Naive thymus-derived CD4-positive, alpha-beta T cell (primary cell): ENCODE data around the gene ATP6V0E1. TPM values are rescaled to one million over a fixed set of nuclear protein-coding genes. Genes with fewer than 3 reads are reported as not detected.

ENCODE experiments used
- ATAC-seq: fragments of 150-1000 bp; cut with Tn5 transposase; 2 replicates; pipeline ENCODE4 v1.10.0; 2021; ENCODE audit warnings: mild to moderate bottlenecking, moderate library complexity
- CTCF ChIA-PET: fragments of 350-600 bp; sonication (Branson Sonifier 250); formaldehyde crosslinking; loops from one replicate; lab custom pipeline; 2021; ENCODE audit warnings: antibody characterized with exemption; lab: Charles Lee
- POLR2A ChIA-PET: fragments of 350-600 bp; sonication (Branson Sonifier 250); formaldehyde crosslinking; loops from one replicate; lab custom pipeline; 2021; ENCODE audit warnings: antibody characterized with exemption, inconsistent platforms; lab: Charles Lee
- DNase-seq, 9 donors: peaks; one replicate each; pipeline versions ENCODE4 v3.0.0 to v3.0.0-alpha.2; 2020 to 2022; ENCODE audit warnings: mixed read lengths in 1 of 9
- H3K27ac ChIP-seq: one replicate; pipeline ENCODE4 v1.7.0; 2013; ENCODE audit warnings: mild to moderate bottlenecking, low read depth, low read length, moderate library complexity
- H3K27me3 ChIP-seq, 2 donors: one replicate each; pipeline ENCODE4 v1.7.0; 2013; ENCODE audit warnings: low read length in 2 of 2, mild to moderate bottlenecking in 2 of 2, moderate library complexity in 2 of 2; ENCODE audit not compliant: control insufficient read depth in 2 of 2, insufficient read depth in 2 of 2
- H3K36me3 ChIP-seq, 3 experiments: 1 replicate in 2 of 3; 2 replicates in 1 of 3; pipeline ENCODE4 v1.7.0; 2013; ENCODE audit warnings: low read length in 3 of 3, mild to moderate bottlenecking in 3 of 3, moderate library complexity in 1 of 3; ENCODE audit not compliant: insufficient read depth in 3 of 3, control insufficient read depth in 2 of 3
- H3K4me1 ChIP-seq, 2 donors: one replicate each; pipeline ENCODE4 v1.7.0; 2013; ENCODE audit warnings: low read length in 2 of 2, mild to moderate bottlenecking in 2 of 2, moderate library complexity in 1 of 2; ENCODE audit not compliant: control insufficient read depth in 2 of 2, insufficient read depth in 2 of 2
- H3K4me3 ChIP-seq: 2 replicates; pipeline ENCODE4 v1.7.0; 2013; ENCODE audit warnings: mild to moderate bottlenecking, low read length
- H3K9me3 ChIP-seq, 3 experiments: 1 replicate in 2 of 3; 2 replicates in 1 of 3; pipeline ENCODE4 v1.7.0; 2013; ENCODE audit warnings: low read length in 3 of 3; ENCODE audit not compliant: control insufficient read depth in 2 of 3
- H3K27ac Mint-ChIP-seq, 9 donors: one replicate each; pipeline ENCODE4 v1.8.0; 2020 to 2022; ENCODE audit warnings: mixed read lengths in 9 of 9, mild to moderate bottlenecking in 8 of 9, moderate library complexity in 5 of 9, inconsistent platforms in 2 of 9
- H3K27me3 Mint-ChIP-seq, 5 donors: one replicate each; pipeline ENCODE4 v1.8.0; 2021 to 2022; ENCODE audit warnings: mixed read lengths in 5 of 5, mild to moderate bottlenecking in 1 of 5
- H3K36me3 Mint-ChIP-seq, 5 donors: one replicate each; pipeline ENCODE4 v1.8.0; 2020 to 2022; ENCODE audit warnings: mixed read lengths in 5 of 5, mild to moderate bottlenecking in 3 of 5, inconsistent platforms in 1 of 5
- H3K4me1 Mint-ChIP-seq, 7 donors: one replicate each; pipeline ENCODE4 v1.8.0; 2020 to 2022; ENCODE audit warnings: mixed read lengths in 7 of 7, mild to moderate bottlenecking in 3 of 7, inconsistent platforms in 1 of 7
- H3K4me3 Mint-ChIP-seq, 10 donors: one replicate each; pipeline ENCODE4 v1.8.0; 2020 to 2022; ENCODE audit warnings: mild to moderate bottlenecking in 10 of 10, mixed read lengths in 10 of 10, moderate library complexity in 6 of 10, inconsistent platforms in 2 of 10
- H3K9me3 Mint-ChIP-seq, 11 donors: one replicate each; pipeline ENCODE4 v1.8.0; 2020 to 2022; ENCODE audit warnings: mixed read lengths in 11 of 11, mild to moderate bottlenecking in 4 of 11, inconsistent platforms in 1 of 11, moderate library complexity in 1 of 11
- intact Hi-C, 2 donors: fragments of 100-400 bp; cut with micrococcal nuclease; formaldehyde crosslinking; loops; one replicate each; pipeline ENCODE4 v1.15.1; 2023
- polyA plus RNA-seq, 2 donors: library from polyadenylated mRNA; unstranded; fragments of 300-500 nt; fragmentation: Illumina TruSeq; gene quantifications; one replicate each; pipeline ENCODE4 v1.2.3, GENCODE V29; 2021
- total RNA-seq, 6 experiments: library from RNA in 5 of 6; stranded (reverse) in 5 of 6; gene quantifications; 1 replicate in 5 of 6; 2 replicates in 1 of 6; pipeline ENCODE4 v1.2.3 and lab custom pipeline; 2021 to 2026

ATP6V0E1 gene
- total and polyA plus RNA-seq, 7 experiments from 2014 or later, result 61.8 to 455 (median 142) TPM

DNA sequence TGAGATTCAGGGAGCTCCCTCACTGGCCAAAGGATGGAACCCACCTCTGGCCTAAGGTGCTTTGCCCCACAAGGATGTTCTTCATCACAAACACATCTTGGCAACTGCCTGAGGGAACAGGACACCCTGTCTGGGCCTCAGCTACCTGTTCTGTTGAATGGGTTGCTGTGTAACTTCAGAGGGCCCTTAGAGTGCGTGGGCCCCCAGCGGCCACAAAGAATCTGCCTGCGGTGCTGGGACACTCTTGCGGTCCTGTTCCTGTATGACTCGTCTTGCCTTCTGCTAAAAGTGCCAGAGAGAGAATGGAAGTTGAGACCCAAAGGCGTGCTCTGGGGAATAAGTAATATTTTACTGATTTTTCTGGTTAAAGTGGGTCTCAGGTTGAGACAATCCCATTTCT lies 38.4 kb upstream of the ATP6V0E1 start:
- ChIA-PET POLR2A (no interaction called here), CTCF (interaction anchor here (0.9 kb wide), 1 partner anchor 173 kb away, joined by 3 read pairs; no protein-coding TSS in a partner anchor)
- Mint-ChIP-seq H3K4me3 (no peak overlapping the region), H3K27me3 (no peaks in the 10 kb centered on the region), H3K27ac (peak overlapping the region in 1 of 9 donors; percentile 41), H3K4me1 (peaks cover 0 to 5% (median 0%) of the 10 kb centered on the region in 7 donors), H3K36me3 (peaks cover 0 to 44% (median 6%) of the 10 kb centered on the region in 5 donors), H3K9me3 (no peaks in the 10 kb centered on the region)
- H3K36me3 ChIP-seq, result peaks cover 0 to 66% (median 0%) of the 10 kb centered on the region in 3 experiments
- DNase-seq, result no peak
- H3K4me1 ChIP-seq, result no peaks in the 10 kb centered on the region
- ATAC-seq, result no peak
- H3K27ac ChIP-seq, result no peak overlapping the region
- H3K27me3 ChIP-seq, result no peaks in the 10 kb centered on the region
- intact Hi-C loops, result no loop called here
- H3K4me3 ChIP-seq, result no peak overlapping the region
- no peaks in the 10 kb centered on the region for H3K9me3 ChIP-seq

- ChIA-PET POLR2A (no interaction called here), CTCF (interaction anchor here (0.9 kb wide), 1 partner anchor 174 kb away, joined by 3 read pairs; no protein-coding TSS in a partner anchor)
- Mint-ChIP-seq H3K27me3 (no peaks in the 10 kb centered on the region), H3K4me3 (no peak overlapping the region), H3K27ac (peak overlapping the region in 1 of 9 donors; percentile 22), H3K4me1 (peaks cover 0 to 5% (median 0%) of the 10 kb centered on the region in 7 donors), H3K9me3 (no peaks in the 10 kb centered on the region), H3K36me3 (peaks cover 0 to 40% (median 6%) of the 10 kb centered on the region in 5 donors)
- Histone ChIP-seq H3K27ac (no peak overlapping the region), H3K4me1 (no peaks in the 10 kb centered on the region), H3K9me3 (no peaks in the 10 kb centered on the region), H3K4me3 (no peak overlapping the region), H3K36me3 (peaks cover 0 to 67% (median 0%) of the 10 kb centered on the region in 3 experiments), H3K27me3 (no peaks in the 10 kb centered on the region)
- intact Hi-C loops, result no loop called here
- no peak for DNase-seq
- no peak for ATAC-seq
Measured at GRCh38 chr5:172946146-172946545, 37.4 kb upstream of the ATP6V0E1 start.

- no peak overlapping the region for H3K27ac Mint-ChIP-seq
- no peaks in the 10 kb centered on the region for H3K27me3 Mint-ChIP-seq
- Histone ChIP-seq H3K27me3 (no peaks in the 10 kb centered on the region), H3K4me3 (no peak overlapping the region), H3K27ac (no peak overlapping the region), H3K4me1 (no peaks in the 10 kb centered on the region), H3K9me3 (no peaks in the 10 kb centered on the region), H3K36me3 (peaks cover 0 to 56% (median 3%) of the 10 kb centered on the region in 3 experiments)
- DNase-seq (no peak), ATAC-seq (no peak)
- POLR2A ChIA-PET, result interaction anchor here (1.1 kb wide), 1 partner anchor 22 kb away, joined by 4 read pairs; no protein-coding TSS in a partner anchor
- no peaks in the 10 kb centered on the region for H3K9me3 Mint-ChIP-seq
- peaks cover 0 to 7% (median 0%) of the 10 kb centered on the region in 7 donors for H3K4me1 Mint-ChIP-seq
- CTCF ChIA-PET, result no interaction called here
- no peak overlapping the region for H3K4me3 Mint-ChIP-seq
- intact Hi-C loops, result no loop called here
- peaks cover 0 to 28% (median 4%) of the 10 kb centered on the region in 5 donors for H3K36me3 Mint-ChIP-seq
Measured at GRCh38 chr5:172949426-172949825, 34.1 kb upstream of the ATP6V0E1 start.

GRCh38 chr5:172950176-172950965 lies 33.2 kb upstream of the ATP6V0E1 start:
- no peaks in the 10 kb centered on the region for H3K27me3 ChIP-seq
- no peaks in the 10 kb centered on the region for H3K4me1 ChIP-seq
- H3K36me3 Mint-ChIP-seq, result peaks cover 0 to 28% (median 4%) of the 10 kb centered on the region in 5 donors
- intact Hi-C loops, result loop anchor here (10.0 kb wide), 2 partner anchors 496 to 946 kb away; partner anchors contain the start of genes SH3PXD2B (in 2 of the 2) and FBXW11 (in 1 of the 2)
- DNase-seq, result no peak
- peaks cover 0 to 2% (median 0%) of the 10 kb centered on the region in 5 donors for H3K27me3 Mint-ChIP-seq
- peaks cover 0 to 48% (median 3%) of the 10 kb centered on the region in 3 experiments for H3K36me3 ChIP-seq
- ChIA-PET CTCF (no interaction called here), POLR2A (interaction anchor here (0.8 to 1.1 kb wide), 2 partner anchors 9 to 21 kb away, joined by 3 to 4 read pairs; partner anchors contain the start of gene RPL26L1)
- no peaks in the 10 kb centered on the region for H3K9me3 ChIP-seq
- no peaks in the 10 kb centered on the region for H3K9me3 Mint-ChIP-seq
- no peak overlapping the region for H3K27ac Mint-ChIP-seq
- no peak overlapping the region for H3K4me3 Mint-ChIP-seq
- H3K4me3 ChIP-seq, result no peak overlapping the region
- H3K4me1 Mint-ChIP-seq, result peaks cover 0 to 7% (median 2%) of the 10 kb centered on the region in 7 donors
- H3K27ac ChIP-seq, result no peak overlapping the region
- no peak for ATAC-seq

DNA sequence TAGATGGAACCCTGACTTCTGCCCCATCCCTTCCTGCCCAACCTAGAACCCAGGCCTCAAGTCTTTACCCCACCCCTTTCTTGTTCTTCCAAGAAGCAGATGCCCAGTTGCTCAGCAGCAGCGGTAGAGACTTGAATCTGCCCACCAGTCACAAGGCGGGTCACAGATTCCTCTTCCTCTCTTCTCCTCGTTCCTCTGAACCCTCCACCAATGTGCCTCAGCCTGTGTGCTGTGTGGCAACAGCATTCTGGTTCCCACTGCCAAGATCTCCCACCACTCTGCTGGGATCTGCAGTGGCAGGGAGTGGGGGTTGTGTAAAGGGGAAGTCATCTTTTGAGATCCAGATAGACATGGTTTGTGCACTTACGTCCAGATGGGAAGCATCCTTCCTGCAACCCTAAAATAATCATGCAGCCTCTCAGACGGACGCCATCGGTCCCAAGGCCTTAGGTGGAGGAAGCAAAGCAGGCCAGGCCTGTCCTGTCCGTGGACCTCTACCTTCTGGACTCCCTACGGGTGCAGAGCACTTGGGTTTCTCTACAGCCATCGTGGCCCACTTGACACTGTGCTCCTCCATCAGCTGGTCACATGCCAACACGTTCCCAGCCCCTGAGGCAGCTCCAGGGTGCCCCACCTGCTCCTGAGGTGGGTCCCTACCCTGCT lies 32.1 kb upstream of the ATP6V0E1 start:
- Mint-ChIP-seq H3K4me1 (peaks cover 0 to 7% (median 2%) of the 10 kb centered on the region in 7 donors), H3K36me3 (peaks cover 0 to 22% (median 3%) of the 10 kb centered on the region in 5 donors), H3K9me3 (no peaks in the 10 kb centered on the region), H3K4me3 (no peak overlapping the region), H3K27me3 (peaks cover 0 to 2% (median 0%) of the 10 kb centered on the region in 5 donors), H3K27ac (no peak overlapping the region)
- Histone ChIP-seq H3K36me3 (peaks cover 0 to 36% (median 3%) of the 10 kb centered on the region in 3 experiments), H3K27me3 (no peaks in the 10 kb centered on the region), H3K4me1 (no peaks in the 10 kb centered on the region), H3K27ac (no peak overlapping the region), H3K9me3 (no peaks in the 10 kb centered on the region), H3K4me3 (no peak overlapping the region)
- DNase-seq, result no peak
- ChIA-PET CTCF (no interaction called here), POLR2A (interaction anchor here (0.8 kb wide), 1 partner anchor 8 kb away, joined by 3 read pairs; the partner anchor contains the start of gene RPL26L1)
- intact Hi-C loops, result loop anchor here (10.0 kb wide), 2 partner anchors 497 to 947 kb away; partner anchors contain the start of genes SH3PXD2B (in 2 of the 2) and FBXW11 (in 1 of the 2)
- ATAC-seq, result no peak

GRCh38 chr5:172952034-172952511 lies 31.5 kb upstream of the ATP6V0E1 start:
- Histone ChIP-seq H3K27ac (no peak overlapping the region), H3K4me1 (no peaks in the 10 kb centered on the region), H3K4me3 (no peak overlapping the region), H3K36me3 (peaks cover 0 to 33% (median 3%) of the 10 kb centered on the region in 3 experiments), H3K9me3 (no peaks in the 10 kb centered on the region), H3K27me3 (no peaks in the 10 kb centered on the region)
- Mint-ChIP-seq H3K4me1 (peaks cover 0 to 7% (median 2%) of the 10 kb centered on the region in 7 donors), H3K9me3 (no peaks in the 10 kb centered on the region), H3K36me3 (peaks cover 0 to 20% (median 3%) of the 10 kb centered on the region in 5 donors), H3K27me3 (peaks cover 0 to 2% (median 0%) of the 10 kb centered on the region in 5 donors), H3K27ac (peak overlapping the region in 1 of 9 donors; percentile 24), H3K4me3 (no peak overlapping the region)
- DNase-seq (no peak), ATAC-seq (no peak)
- intact Hi-C loops, result loop anchor here (10.0 kb wide), 2 partner anchors 497 to 947 kb away; partner anchors contain the start of genes SH3PXD2B (in 2 of the 2) and FBXW11 (in 1 of the 2)
- ChIA-PET POLR2A (no interaction called here), CTCF (interaction anchor here (0.6 kb wide), 1 partner anchor 226 kb away, joined by 3 read pairs; no protein-coding TSS in a partner anchor)
